Muscle of leg (tissue), 11 donors: ENCODE measurements around the gene PELI1. TPM values are rescaled to one million over a fixed set of nuclear protein-coding genes. Genes with fewer than 3 reads are reported as not detected.

ENCODE experiments used
- DNase-seq: peaks from one replicate; pipeline ENCODE4 v3.0.0; 2013
- H3K27ac ChIP-seq: one replicate; pipeline ENCODE4 v1.5.1; 2013; ENCODE audit warnings: mild to moderate bottlenecking, low read length, control low read depth
- H3K27me3 ChIP-seq: one replicate; pipeline ENCODE4 v1.6.1; 2013; ENCODE audit warnings: low read length; ENCODE audit not compliant: control insufficient read depth, insufficient read depth
- H3K36me3 ChIP-seq: one replicate; pipeline ENCODE4 v1.6.1; 2013; ENCODE audit warnings: low read length; ENCODE audit not compliant: control insufficient read depth, insufficient read depth
- H3K4me1 ChIP-seq: one replicate; pipeline ENCODE4 v1.6.1; 2013; ENCODE audit warnings: low read length; ENCODE audit not compliant: control insufficient read depth, insufficient read depth
- H3K4me3 ChIP-seq: one replicate; pipeline ENCODE4 v1.5.1; 2013; ENCODE audit warnings: low read length, control low read depth
- H3K9me3 ChIP-seq: replicated peaks from 2 replicates; pipeline ENCODE4 v1.6.1; 2013; ENCODE audit warnings: low read depth, low read length; ENCODE audit not compliant: control insufficient read depth
- WGBS: methylation state at CpG from one replicate; pipeline ENCODE4 v1.1.5; 2013; ENCODE audit warnings: missing lambda C conversion rate; ENCODE audit not compliant: insufficient coverage; 5-methylcytosine and 5-hydroxymethylcytosine counted together
- polyA plus RNA-seq, 8 donors: library from polyadenylated mRNA; unstranded; fragments of 120-200 nt; gene quantifications; one replicate each; pipeline versions ENCODE4 v1.2.1 to v1.2.3, GENCODE V29; 2013; ENCODE audit warnings: inconsistent platforms in 1 of 8, low replicate concordance in 1 of 8; ENCODE audit not compliant: insufficient read length in 8 of 8, insufficient read depth in 1 of 8
- total RNA-seq: library from RNA; stranded (reverse); fragments of 120-200 nt; gene quantifications from one replicate; pipeline ENCODE4 v1.2.4, GENCODE V29; 2013

Gene PELI1
- total and polyA plus RNA-seq, 9 donors, result 12.2 to 24.2 (median 17.9) TPM

DNA sequence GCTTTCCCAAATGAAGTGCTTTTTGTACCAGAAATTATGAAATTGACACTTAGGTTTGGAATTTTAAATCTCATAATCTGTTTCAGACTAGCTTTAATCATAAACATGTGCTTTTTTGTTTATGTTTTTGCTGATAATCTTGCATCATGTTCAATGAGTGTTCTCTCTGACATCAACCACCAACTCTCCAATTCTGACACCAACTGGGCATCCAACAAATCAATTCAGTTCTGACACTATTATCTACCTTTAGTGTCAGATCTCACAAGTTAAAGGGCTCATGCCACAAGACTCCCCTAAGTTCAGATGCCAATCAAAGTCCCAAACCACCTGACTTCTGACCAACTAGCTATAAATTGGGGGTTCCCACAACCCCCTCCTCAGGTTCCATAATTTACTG is 19.6 kb downstream of the PELI1 start:
- Histone ChIP-seq H3K36me3 (no peaks in the 10 kb centered on the region), H3K4me1 (no peaks in the 10 kb centered on the region), H3K9me3 (no peaks in the 10 kb centered on the region), H3K4me3 (no peak overlapping the region), H3K27me3 (no peaks in the 10 kb centered on the region), H3K27ac (no peak overlapping the region)
- no peak for DNase-seq

DNA sequence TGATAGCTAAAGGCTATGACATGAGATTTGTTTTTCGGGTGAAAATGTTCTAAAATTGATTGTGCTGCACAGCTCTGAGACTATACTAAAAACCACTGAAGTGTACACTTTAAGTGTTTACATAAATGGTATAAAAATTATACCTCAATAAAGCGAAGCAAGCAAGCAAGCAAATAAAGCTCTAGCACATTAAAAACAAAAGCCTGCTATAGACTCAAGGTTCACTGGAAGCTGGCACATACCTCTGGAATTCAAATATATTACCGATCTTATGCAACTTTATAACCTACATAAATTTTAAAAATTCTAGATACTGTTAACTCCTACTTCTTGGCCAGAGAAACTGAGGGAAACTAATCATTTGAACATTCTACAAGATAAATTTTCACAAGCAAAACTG is 20.1 kb downstream of the PELI1 start:
- Histone ChIP-seq H3K9me3 (no peaks in the 10 kb centered on the region), H3K4me1 (no peaks in the 10 kb centered on the region), H3K27ac (no peak overlapping the region), H3K4me3 (no peak overlapping the region), H3K27me3 (no peaks in the 10 kb centered on the region), H3K36me3 (no peaks in the 10 kb centered on the region)
- WGBS, result 100% methylated on average over 1 of the region's 3 CpGs
- no peak for DNase-seq

DNA sequence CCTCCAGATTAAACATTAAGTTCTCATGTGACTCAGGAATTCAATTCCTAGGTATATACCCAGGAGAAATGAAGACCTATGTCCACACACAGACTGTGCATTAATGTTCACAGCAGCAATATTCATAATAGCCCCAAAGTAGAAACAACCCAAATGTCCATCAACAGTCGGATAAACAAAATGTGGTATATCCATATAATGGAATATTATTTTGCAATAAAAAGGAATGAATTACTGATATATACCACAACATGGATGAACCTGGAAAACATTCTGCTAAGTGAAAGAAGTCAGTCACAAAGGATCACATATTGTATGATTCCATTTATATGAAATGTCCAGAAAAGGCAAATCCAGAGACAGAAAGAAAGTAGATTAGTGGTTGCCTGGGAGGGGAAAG is 20.5 kb downstream of the PELI1 start:
- H3K4me1 ChIP-seq, result no peaks in the 10 kb centered on the region
- no peak overlapping the region for H3K27ac ChIP-seq
- no peak for DNase-seq
- H3K27me3 ChIP-seq, result no peaks in the 10 kb centered on the region
- H3K9me3 ChIP-seq, result no peaks in the 10 kb centered on the region
- no peak overlapping the region for H3K4me3 ChIP-seq
- H3K36me3 ChIP-seq, result no peaks in the 10 kb centered on the region
- WGBS, result no CpG with 5 or more reads among the region's 1 CpG

DNA sequence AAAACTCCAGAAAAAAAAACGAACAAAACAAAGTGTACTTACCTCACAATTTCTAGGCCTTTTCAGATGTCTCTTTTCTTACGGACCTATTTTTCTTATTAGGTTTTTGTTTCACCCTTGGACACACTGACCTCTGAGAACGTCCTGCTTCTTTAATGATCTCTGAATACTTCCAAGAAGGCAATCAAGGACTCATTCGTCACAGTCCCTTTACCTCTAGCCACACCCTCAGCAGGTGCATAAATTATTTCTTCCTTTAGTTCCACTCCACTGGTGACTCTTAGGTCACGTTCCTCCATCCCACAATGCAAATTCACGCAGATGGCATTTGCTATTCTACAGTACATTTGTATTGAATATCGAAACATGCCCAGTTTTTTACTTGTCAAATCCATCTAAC is 21.9 kb downstream of the PELI1 start:
- Histone ChIP-seq H3K9me3 (no peaks in the 10 kb centered on the region), H3K4me3 (no peak overlapping the region), H3K27ac (no peak overlapping the region), H3K36me3 (no peaks in the 10 kb centered on the region), H3K4me1 (no peaks in the 10 kb centered on the region), H3K27me3 (no peaks in the 10 kb centered on the region)
- WGBS, result 63% methylated on average over 2 of the region's 7 CpGs
- DNase-seq, result no peak

DNA sequence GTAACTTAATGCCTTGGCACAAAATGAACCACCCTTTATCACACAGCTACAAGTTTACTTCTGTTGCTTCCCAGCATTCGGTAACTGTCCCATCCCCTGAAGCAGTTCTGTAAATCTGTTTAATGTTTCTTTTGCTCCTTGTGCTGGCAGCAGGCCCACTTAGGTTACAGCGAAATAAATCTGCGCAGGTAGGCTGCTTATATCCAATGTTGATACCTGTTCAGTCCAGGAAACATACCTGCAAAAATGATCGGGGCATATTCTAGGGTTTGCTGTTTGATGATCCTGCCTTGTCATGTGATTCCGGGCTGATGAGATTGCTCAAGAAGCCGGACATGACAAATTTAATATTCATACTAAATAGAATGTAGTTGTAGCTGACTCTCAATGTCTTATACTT is 23.3 kb downstream of the PELI1 start:
- Histone ChIP-seq H3K4me3 (no peak overlapping the region), H3K4me1 (no peaks in the 10 kb centered on the region), H3K27me3 (no peaks in the 10 kb centered on the region), H3K9me3 (no peaks in the 10 kb centered on the region), H3K27ac (no peak overlapping the region), H3K36me3 (no peaks in the 10 kb centered on the region)
- DNase-seq, result no peak
- 83% methylated on average over 1 of the region's 6 CpGs for WGBS

DNA sequence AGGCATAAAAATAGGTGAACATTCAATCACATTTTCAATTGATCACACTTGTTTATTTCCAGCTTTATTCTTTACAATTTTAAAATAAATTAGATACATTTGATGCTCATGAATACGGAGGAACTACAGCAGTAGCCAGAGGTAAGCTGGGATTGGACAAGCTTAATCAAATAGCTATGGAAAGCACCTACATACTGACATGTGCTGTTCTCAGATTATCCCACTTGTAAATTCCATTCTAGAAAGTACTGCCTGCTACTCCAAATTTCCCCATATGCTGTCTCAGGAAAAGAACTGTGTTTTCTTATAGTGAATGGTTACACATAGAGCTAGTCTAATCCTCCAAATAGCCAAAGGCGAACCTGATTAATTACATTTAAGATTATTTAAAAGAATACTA is 24.2 kb downstream of the PELI1 start:
- no peaks in the 10 kb centered on the region for H3K36me3 ChIP-seq
- H3K27me3 ChIP-seq, result no peaks in the 10 kb centered on the region
- H3K9me3 ChIP-seq, result no peaks in the 10 kb centered on the region
- H3K4me3 ChIP-seq, result no peak overlapping the region
- no peaks in the 10 kb centered on the region for H3K4me1 ChIP-seq
- WGBS, result no CpG with 5 or more reads among the region's 2 CpGs
- DNase-seq, result no peak
- no peak overlapping the region for H3K27ac ChIP-seq

DNA sequence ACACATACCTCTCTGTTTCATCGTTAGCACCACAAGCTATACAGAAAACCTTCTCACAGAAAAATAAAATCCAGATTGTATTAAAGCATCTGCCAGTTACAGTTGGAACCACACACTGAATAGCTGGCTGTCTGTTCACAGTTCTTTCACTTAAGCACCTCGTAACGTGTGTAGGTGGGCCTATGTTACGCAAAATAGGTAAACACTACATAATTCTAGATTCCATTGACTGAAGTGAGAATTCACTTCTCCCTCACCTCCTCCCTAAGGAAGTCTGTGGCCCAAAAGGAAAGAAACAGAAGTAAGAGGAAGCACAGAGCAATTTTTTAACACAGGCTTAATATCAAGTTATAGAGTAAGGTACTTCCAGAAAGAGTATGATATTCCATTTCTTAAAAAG is 24.9 kb downstream of the PELI1 start:
- 38% methylated on average over 1 of the region's 4 CpGs for WGBS
- Histone ChIP-seq H3K9me3 (no peaks in the 10 kb centered on the region), H3K27me3 (no peaks in the 10 kb centered on the region), H3K4me3 (no peak overlapping the region), H3K4me1 (no peaks in the 10 kb centered on the region), H3K36me3 (no peaks in the 10 kb centered on the region), H3K27ac (no peak overlapping the region)
- DNase-seq, result no peak

DNA sequence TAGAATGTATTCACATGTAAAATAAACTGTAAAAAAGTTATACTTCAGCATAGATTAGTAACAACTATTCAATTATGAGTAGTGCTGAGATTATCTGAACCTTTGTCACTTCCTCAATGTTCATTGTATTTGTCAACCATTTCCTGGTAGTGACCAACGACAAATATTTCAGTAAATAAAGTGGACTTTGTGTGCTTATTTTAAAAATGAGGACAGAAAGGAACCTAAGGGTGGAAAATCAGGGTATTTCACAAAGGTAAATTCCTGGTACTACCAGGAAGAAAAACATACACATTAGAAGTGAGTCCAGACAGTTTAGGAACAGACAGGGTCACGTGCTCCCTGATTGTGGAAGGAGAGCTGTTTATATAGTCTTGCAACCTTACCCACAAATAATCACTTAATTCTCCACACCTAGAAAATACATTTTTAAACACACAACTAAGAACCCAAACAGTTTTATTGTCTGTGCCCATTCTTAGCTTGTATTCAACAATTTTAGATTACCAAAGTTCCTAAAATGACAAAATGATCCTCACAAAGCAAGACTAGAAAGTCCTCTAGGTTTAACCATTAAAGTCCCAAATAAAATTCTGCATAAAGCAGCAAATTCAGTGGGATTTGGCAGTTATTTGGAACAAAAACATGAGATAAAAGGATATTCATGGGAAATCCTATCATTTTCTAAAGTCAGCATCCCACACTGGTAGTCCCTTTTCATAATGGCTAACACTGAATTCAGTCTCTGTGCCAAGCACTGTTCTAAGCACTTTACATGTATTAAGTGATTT is 28.2 kb downstream of the PELI1 start:
- Histone ChIP-seq H3K27me3 (no peaks in the 10 kb centered on the region), H3K36me3 (no peaks in the 10 kb centered on the region), H3K27ac (peak overlapping the region; percentile 7), H3K9me3 (no peaks in the 10 kb centered on the region), H3K4me3 (no peak overlapping the region), H3K4me1 (no peaks in the 10 kb centered on the region)
- no CpG with 5 or more reads among the region's 2 CpGs for WGBS
- DNase-seq, result no peak

DNA sequence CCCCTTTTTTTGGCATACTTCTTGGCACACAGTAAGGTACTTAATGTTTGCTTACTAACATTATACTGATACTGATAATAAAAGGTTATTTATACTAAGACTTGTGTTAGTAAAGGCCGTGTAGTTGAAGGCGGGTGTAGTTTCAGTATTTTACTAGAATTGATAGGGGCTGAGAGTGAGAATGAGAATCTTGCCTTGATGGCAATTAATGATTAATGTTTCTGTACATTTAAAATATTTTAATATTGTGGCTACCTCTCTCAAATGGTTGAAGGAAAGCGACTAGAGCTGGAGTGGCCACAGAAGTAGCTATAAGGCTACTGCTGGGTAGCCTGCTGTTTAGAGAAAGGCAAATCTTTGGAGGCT is 29.3 kb downstream of the PELI1 start:
- H3K4me1 ChIP-seq, result no peaks in the 10 kb centered on the region
- DNase-seq, result no peak
- H3K36me3 ChIP-seq, result no peaks in the 10 kb centered on the region
- 100% methylated on average over 1 of the region's 3 CpGs for WGBS
- no peak overlapping the region for H3K27ac ChIP-seq
- no peak overlapping the region for H3K4me3 ChIP-seq
- no peaks in the 10 kb centered on the region for H3K9me3 ChIP-seq
- no peaks in the 10 kb centered on the region for H3K27me3 ChIP-seq

DNA sequence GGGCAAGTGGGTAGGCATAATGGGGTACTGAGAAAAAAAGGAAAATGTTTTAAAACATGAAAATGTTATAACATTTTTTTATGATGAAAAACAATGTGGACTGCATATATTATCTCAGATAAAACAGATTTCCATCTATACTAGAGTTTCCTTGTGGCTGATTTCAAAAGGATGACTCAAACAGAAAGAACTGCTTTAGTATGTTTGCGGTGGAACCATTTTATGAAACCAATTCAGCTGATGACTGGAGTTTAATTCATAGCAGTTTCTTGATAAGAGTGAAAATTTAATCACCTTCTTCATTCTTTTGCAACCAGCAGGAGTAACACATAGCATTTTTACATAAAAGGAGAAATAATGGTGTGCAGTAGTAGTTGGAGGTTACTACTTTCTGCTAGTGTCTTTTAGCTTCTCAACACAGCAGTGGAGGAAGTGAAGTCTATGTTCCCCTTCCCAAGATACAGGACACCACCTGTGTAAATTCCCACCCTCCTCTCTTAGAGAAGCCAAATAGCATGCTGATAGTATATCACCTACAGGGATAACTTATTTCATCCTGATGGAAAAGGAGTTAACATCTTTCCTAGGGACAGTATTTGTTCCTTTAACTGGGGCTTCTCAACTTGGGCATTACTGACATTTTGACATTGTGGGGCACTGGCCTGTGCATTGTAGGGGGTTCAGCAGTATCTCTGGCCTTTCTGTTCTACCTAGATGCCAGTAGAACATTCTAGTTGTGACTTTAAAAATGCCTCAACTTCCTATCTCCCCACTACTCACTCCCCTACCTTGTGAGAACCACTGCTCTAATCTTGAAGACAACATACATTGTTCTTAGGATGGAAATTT is 29.9 kb downstream of the PELI1 start:
- H3K27me3 ChIP-seq, result no peaks in the 10 kb centered on the region
- H3K4me3 ChIP-seq, result no peak overlapping the region
- no peaks in the 10 kb centered on the region for H3K4me1 ChIP-seq
- WGBS, result no CpG with 5 or more reads among the region's 1 CpG
- H3K9me3 ChIP-seq, result no peaks in the 10 kb centered on the region
- no peak overlapping the region for H3K27ac ChIP-seq
- DNase-seq, result no peak
- no peaks in the 10 kb centered on the region for H3K36me3 ChIP-seq
